GM12878 (cell line): ENCODE measurements around the gene GRB10. TPM values are rescaled to one million over a fixed set of nuclear protein-coding genes. Genes with fewer than 3 reads are reported as not detected.
"Not testable (repeated sequence)": the region's sequence is repeated elsewhere in the genome, so short reads cannot be mapped to it uniquely, and the experiment has no call there.

Experiments
- ATAC-seq: fragments of 200-7000 bp; cut with Tn5 transposase; 3 replicates; pipeline ENCODE4 v1.9.1; 2020; ENCODE audit warnings: mild to moderate bottlenecking, moderate library complexity
- BruUV-seq: library from RNA; stranded (reverse); fragments of 400-500 nt; replicated peaks from 2 replicates; lab custom pipeline; 2021; lab: Mats Ljungman, UMichigan
- CTCF ChIA-PET: fragments of 300-600 bp; sonication (Branson Sonifier 250); formaldehyde crosslinking; extraction: SDS; loops from one replicate; lab custom pipeline; 2021; ENCODE audit warnings: inconsistent platforms; lab: Yijun Ruan, JAX
- POLR2A ChIA-PET: fragments of 350-600 bp; formaldehyde crosslinking; extraction: SDS; loops from one replicate; lab custom pipeline; 2021; ENCODE audit warnings: inconsistent platforms; lab: Charles Lee
- RAD21 ChIA-PET: fragments of 300-600 bp; sonication (Branson Sonifier 250); formaldehyde crosslinking; loops from one replicate; lab custom pipeline; 2023; ENCODE audit warnings: antibody characterized with exemption; ENCODE audit not compliant: unreplicated experiment; lab: Charles Lee
- SMC1A ChIA-PET: fragments of 300-600 bp; sonication (Branson Sonifier 250); formaldehyde crosslinking; loops from one replicate; lab custom pipeline; 2023; ENCODE audit not compliant: unreplicated experiment, uncharacterized antibody; lab: Charles Lee
- DNase-seq: peaks from one replicate; pipeline ENCODE4 v3.0.0-alpha.2; 2011; ENCODE audit warnings: low read depth, low spot score
- FAIRE-seq: peaks from 3 replicates; lab custom pipeline; 2011; peaks lifted over from hg19 to GRCh38; lab: Jason Lieb, UNC
- H2AFZ ChIP-seq: 2 replicates; pipeline ENCODE4 v1.6.0; 2011; ENCODE audit warnings: low read depth, low read length, control low read depth; ENCODE audit not compliant: control insufficient read depth
- H3K27ac ChIP-seq: 2 replicates; pipeline ENCODE4 v1.5.1; 2011; ENCODE audit warnings: control low read depth; ENCODE audit not compliant: control insufficient read depth, insufficient read depth
- H3K27me3 ChIP-seq, 2 experiments: replicated peaks in 1 of 2; 2 replicates each; pipeline versions ENCODE4 v1.6.0 to v1.6.1; 2011; ENCODE audit warnings: low read length in 1 of 2; ENCODE audit not compliant: control insufficient read depth in 2 of 2, insufficient read depth in 2 of 2
- H3K36me3 ChIP-seq, 2 experiments: 2 replicates each; pipeline ENCODE4 v1.5.1; 2011; ENCODE audit warnings: low read length in 1 of 2; ENCODE audit not compliant: control insufficient read depth in 2 of 2, insufficient read depth in 2 of 2
- H3K4me1 ChIP-seq: 2 replicates; pipeline ENCODE4 v1.6.1; 2011; ENCODE audit warnings: mild to moderate bottlenecking, low read length, moderate library complexity, mixed read lengths; ENCODE audit not compliant: control insufficient read depth, insufficient read depth
- H3K4me2 ChIP-seq: 2 replicates; pipeline ENCODE4 v1.6.0; 2011; ENCODE audit warnings: control low read depth; ENCODE audit not compliant: control insufficient read depth, insufficient read depth
- H3K4me3 ChIP-seq: fragments of 200-600 bp; sonication (generic); 2 replicates; pipeline ENCODE4 v1.5.1; 2016
- H3K79me2 ChIP-seq: 2 replicates; pipeline ENCODE4 v1.6.0; 2011; ENCODE audit warnings: low read length; ENCODE audit not compliant: control insufficient read depth, insufficient read depth
- H3K9ac ChIP-seq: 2 replicates; pipeline ENCODE4 v1.8.0; 2011; ENCODE audit warnings: low read length, control low read depth, mixed read lengths; ENCODE audit not compliant: control insufficient read depth, insufficient read depth
- H3K9me3 ChIP-seq: replicated peaks from 3 replicates; pipeline ENCODE4 v1.5.1; 2011; ENCODE audit warnings: mild to moderate bottlenecking, low read length; ENCODE audit not compliant: control insufficient read depth, insufficient read depth
- H4K20me1 ChIP-seq: 2 replicates; pipeline ENCODE4 v1.6.0; 2011; ENCODE audit not compliant: control insufficient read depth, insufficient read depth
- BACH1 ChIP-seq: fragments of 450-650 bp; IDR thresholded peaks from 2 replicates; pipeline ENCODE4 v1.6.1; 2017; ENCODE audit warnings: mild to moderate bottlenecking, borderline replicate concordance
- BCL11A ChIP-seq: IDR thresholded peaks from 2 replicates; pipeline ENCODE4 v1.6.1; 2011; ENCODE audit warnings: low read depth, low read length
- CHD1 ChIP-seq: IDR thresholded peaks from 2 replicates; pipeline ENCODE4 v1.6.1; 2012; ENCODE audit warnings: low read depth, low read length, improper control_type of control experiment
- ETV6 ChIP-seq, 2 experiments: fragments of 450-650 bp in 1 of 2; IDR thresholded peaks in 1 of 2; conservative IDR thresholded peaks in 1 of 2; 2 replicates each; pipeline ENCODE4 v1.6.1; 2014; ENCODE audit warnings: antibody characterized with exemption in 1 of 2, borderline replicate concordance in 1 of 2, low read depth in 1 of 2, mild to moderate bottlenecking in 1 of 2, moderate library complexity in 1 of 2
- GATAD2B ChIP-seq: fragments of 450-650 bp; conservative IDR thresholded peaks from 2 replicates; pipeline ENCODE4 v1.6.1; 2017; ENCODE audit warnings: low read depth, mild to moderate bottlenecking, moderate library complexity
- MTA3 ChIP-seq: IDR thresholded peaks from 2 replicates; pipeline ENCODE4 v1.6.1; 2012; ENCODE audit warnings: low read length, inconsistent platforms, borderline replicate concordance
- MYC ChIP-seq: IDR thresholded peaks from 2 replicates; pipeline ENCODE4 v1.6.1; 2011; ENCODE audit warnings: mild to moderate bottlenecking, low read length, moderate library complexity, inconsistent platforms; ENCODE audit not compliant: insufficient read depth, insufficient replicate concordance, insufficient read length, severe bottlenecking
- RCOR1 ChIP-seq: conservative IDR thresholded peaks from 2 replicates; pipeline ENCODE4 v1.6.1; 2012; ENCODE audit warnings: low read depth, low read length, improper control_type of control experiment
- WGBS: methylation state at CpG from one replicate; pipeline ENCODE4 v1.1.6; 2016; ENCODE audit warnings: low lambda C conversion rate; ENCODE audit not compliant: insufficient replicate concordance, insufficient coverage; ENCODE audit errors: missing lambda C conversion rate; 5-methylcytosine and 5-hydroxymethylcytosine counted together
- in situ Hi-C: fragments of 300-500 bp; cut with MboI; formaldehyde crosslinking; loops from 9 replicates; pipeline ENCODE4 v1.14.3; 2018; ENCODE audit warnings: mixed read lengths
- intact Hi-C: fragments of 100-400 bp; cut with micrococcal nuclease; formaldehyde crosslinking; loops from one replicate; pipeline ENCODE4 v1.14.2; 2022; ENCODE audit not compliant: unreplicated experiment
- polyA plus RNA-seq, 11 experiments: library from polyadenylated mRNA; depleted of rRNA in 4 of 11; unstranded in 6 of 11; stranded (reverse) in 5 of 11; fragments of >200 nt; fragmentation: Nextera tagmentation in 4 of 11; fragmentation: Illumina TruSeq in 1 of 11; extraction: Ambion mirVana in 4 of 11; extraction: Trizol in 1 of 11; gene quantifications; 1 replicate in 1 of 11; 2 replicates in 10 of 11; pipeline versions ENCODE4 v1.2.1 to v1.2.3, GENCODE V29; 2011 to 2016; ENCODE audit warnings: inconsistent platforms in 2 of 11, missing spikeins in 2 of 11, low read depth in 1 of 11
- total RNA-seq, 4 experiments: library from RNA; depleted of rRNA in 3 of 4; stranded (reverse); fragments of >200 nt in 3 of 4; fragmentation: Illumina TruSeq in 1 of 4; extraction: Trizol in 1 of 4; gene quantifications; 2 replicates each; pipeline versions ENCODE4 v1.2.1 to v1.2.3, GENCODE V29; 2013 to 2021
- TF ChIP-seq, protein P1 (sequence below): fragments of 450-650 bp; IDR thresholded peaks from 2 replicates; pipeline ENCODE4 v1.6.1; 2016; ENCODE audit warnings: mild to moderate bottlenecking
- TF ChIP-seq, protein P2 (sequence below): fragments of 450-650 bp; IDR thresholded peaks from 2 replicates; pipeline ENCODE4 v1.6.1; 2018; ENCODE audit warnings: mild to moderate bottlenecking, low read depth, moderate library complexity; ENCODE audit not compliant: partially characterized antibody

Gene GRB10
- total and polyA plus RNA-seq, 10 of the 15 experiments (the other 5 are each of a cell fraction or from before 2014, with no cell fraction given) = 0.04 to 0.33 TPM; not detected in 8

DNA sequence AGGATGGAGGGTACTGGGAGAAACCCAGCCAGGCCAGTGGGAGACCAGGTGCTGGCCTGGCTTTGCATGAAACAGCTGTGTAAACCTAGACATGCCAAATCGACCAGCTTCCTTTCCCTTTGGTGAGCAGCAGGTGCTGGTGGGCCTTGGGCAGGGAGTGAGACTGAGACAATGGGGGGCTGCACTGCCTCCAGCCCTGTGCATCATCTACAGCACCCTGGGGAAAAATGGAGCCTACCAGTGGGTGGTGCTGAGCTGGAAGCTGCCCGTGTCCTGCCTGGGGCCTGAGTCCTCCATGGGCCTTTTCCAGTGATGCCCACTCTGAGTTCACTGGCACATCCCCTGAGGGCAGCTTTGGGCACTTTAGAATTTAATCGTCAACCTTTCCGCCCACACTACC, 198.3 kb downstream of the GRB10 start (continued):
- TF ChIP-seq RCOR1 = no peak
- TF ChIP-seq, protein P1, sequence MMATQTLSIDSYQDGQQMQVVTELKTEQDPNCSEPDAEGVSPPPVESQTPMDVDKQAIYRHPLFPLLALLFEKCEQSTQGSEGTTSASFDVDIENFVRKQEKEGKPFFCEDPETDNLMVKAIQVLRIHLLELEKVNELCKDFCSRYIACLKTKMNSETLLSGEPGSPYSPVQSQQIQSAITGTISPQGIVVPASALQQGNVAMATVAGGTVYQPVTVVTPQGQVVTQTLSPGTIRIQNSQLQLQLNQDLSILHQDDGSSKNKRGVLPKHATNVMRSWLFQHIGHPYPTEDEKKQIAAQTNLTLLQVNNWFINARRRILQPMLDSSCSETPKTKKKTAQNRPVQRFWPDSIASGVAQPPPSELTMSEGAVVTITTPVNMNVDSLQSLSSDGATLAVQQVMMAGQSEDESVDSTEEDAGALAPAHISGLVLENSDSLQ = no peak
- no peak for TF ChIP-seq ETV6 (conservative IDR thresholded peaks at IDR 0.05 in 1 of 2, IDR thresholded peaks at IDR 0.05 in 1 of 2; ENCODE audit: borderline replicate concordance in 1 of 2, low read depth in 1 of 2)
- TF ChIP-seq MTA3 = no peak
- no peak for TF ChIP-seq MYC
- TF ChIP-seq CHD1 = no peak
- no peak for TF ChIP-seq GATAD2B
- TF ChIP-seq BACH1 = no peak
- no peak for TF ChIP-seq BCL11A
- TF ChIP-seq, protein P2, sequence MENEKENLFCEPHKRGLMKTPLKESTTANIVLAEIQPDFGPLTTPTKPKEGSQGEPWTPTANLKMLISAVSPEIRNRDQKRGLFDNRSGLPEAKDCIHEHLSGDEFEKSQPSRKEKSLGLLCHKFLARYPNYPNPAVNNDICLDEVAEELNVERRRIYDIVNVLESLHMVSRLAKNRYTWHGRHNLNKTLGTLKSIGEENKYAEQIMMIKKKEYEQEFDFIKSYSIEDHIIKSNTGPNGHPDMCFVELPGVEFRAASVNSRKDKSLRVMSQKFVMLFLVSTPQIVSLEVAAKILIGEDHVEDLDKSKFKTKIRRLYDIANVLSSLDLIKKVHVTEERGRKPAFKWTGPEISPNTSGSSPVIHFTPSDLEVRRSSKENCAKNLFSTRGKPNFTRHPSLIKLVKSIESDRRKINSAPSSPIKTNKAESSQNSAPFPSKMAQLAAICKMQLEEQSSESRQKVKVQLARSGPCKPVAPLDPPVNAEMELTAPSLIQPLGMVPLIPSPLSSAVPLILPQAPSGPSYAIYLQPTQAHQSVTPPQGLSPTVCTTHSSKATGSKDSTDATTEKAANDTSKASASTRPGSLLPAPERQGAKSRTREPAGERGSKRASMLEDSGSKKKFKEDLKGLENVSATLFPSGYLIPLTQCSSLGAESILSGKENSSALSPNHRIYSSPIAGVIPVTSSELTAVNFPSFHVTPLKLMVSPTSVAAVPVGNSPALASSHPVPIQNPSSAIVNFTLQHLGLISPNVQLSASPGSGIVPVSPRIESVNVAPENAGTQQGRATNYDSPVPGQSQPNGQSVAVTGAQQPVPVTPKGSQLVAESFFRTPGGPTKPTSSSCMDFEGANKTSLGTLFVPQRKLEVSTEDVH = no peak

DNA sequence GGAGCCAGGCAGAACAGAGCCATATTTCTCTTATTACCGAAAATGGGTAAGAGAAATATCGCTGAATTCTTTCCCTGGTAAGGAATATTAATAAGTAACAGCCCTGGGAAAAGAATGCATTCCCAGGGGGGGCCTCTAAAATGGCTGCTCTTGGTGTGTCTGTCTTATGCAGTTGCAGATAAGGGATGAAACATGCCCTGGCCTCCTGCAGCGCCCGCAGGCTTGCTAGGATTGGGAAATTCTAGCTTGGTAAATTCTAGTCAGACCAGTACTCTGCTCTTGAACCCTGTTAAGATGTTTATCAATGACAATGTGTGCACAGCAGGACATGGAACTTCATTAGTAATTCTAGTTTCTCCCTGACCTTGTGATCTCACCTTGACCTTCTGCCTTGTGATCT, 199.4 kb downstream of the GRB10 start:
- H3K4me1 ChIP-seq, SMC1A ChIA-PET, H2AFZ ChIP-seq, H3K4me2 ChIP-seq, DNase-seq, intact Hi-C loops, POLR2A ChIA-PET, H3K9me3 ChIP-seq, H3K4me3 ChIP-seq, BruUV-seq, H3K9ac ChIP-seq, H4K20me1 ChIP-seq, CTCF ChIA-PET, ATAC-seq, RAD21 ChIA-PET, in situ Hi-C loops, H3K36me3 ChIP-seq, H3K27me3 ChIP-seq, FAIRE-seq, H3K79me2 ChIP-seq, H3K27ac ChIP-seq: not testable (repeated sequence)
- WGBS = 49% methylated on average over 4 of the region's 4 CpGs

DNA sequence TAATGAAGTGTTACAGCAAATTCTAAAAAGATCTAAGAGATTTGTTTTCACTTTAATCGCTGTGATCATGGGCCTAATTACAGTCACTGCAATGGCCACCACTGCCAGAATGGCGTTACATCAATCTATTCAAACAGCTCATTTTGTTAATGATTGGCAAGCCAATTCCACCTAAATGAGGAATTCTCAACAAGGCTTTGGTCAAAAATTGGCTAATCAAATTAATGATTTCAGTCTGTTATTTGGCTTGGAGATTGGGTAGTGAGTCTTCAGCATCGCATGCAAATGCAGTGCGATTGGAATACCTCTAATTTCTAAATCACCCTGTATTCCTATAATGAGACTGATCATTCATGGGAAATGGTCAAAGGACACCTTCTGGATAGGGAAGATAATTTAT, 200.4 kb downstream of the GRB10 start:
- FAIRE-seq, RAD21 ChIA-PET, BruUV-seq, H3K9me3 ChIP-seq, in situ Hi-C loops, H3K4me3 ChIP-seq, H3K27ac ChIP-seq, H3K4me1 ChIP-seq, CTCF ChIA-PET, H3K4me2 ChIP-seq, H3K9ac ChIP-seq, H3K79me2 ChIP-seq, intact Hi-C loops, H3K36me3 ChIP-seq, H3K27me3 ChIP-seq, POLR2A ChIA-PET, H2AFZ ChIP-seq, ATAC-seq, H4K20me1 ChIP-seq, DNase-seq: not testable (repeated sequence)
- SMC1A ChIA-PET = interaction anchor here (0.6 kb wide), 1 partner anchor 213 kb away, joined by 3 read pairs; no protein-coding TSS in a partner anchor
- 64% methylated on average over 4 of the region's 4 CpGs for WGBS
